ENCODE measurements around the gene IQGAP3. TPM values are rescaled to one million over a fixed set of nuclear protein-coding genes. Genes with fewer than 3 reads are reported as not detected.

Gene IQGAP3
- total and polyA plus RNA-seq, 12 donors: 0.07 to 3.8 (median 0.23) TPM

DNA sequence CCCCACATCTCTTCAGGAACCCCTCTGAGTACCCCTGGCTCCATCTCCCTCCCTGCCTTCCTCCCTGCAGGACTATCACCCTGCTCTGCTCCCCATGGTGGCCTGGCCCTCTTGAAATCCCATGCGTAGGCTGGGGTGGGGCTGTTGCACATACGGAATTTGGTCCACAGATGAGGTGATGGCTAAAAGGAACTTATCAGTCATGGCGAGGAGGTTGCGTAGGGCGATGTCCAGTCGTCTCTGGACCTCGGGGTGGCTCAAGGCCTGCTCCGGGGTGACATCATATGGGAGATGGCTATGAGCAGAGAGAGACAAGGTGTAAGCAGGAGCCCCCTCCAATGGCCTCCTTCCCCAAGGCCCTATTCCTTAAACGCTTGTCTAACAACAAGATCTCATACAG, 35.3 kb downstream of the IQGAP3 start:
- DNase-seq (no peak), ATAC-seq (no peak)
- H3K4me3 ChIP-seq: no peak overlapping the region
- H3K4me1 ChIP-seq: peaks cover 0 to 3% (median 0%) of the 10 kb centered on the region in 9 donors
- H3K36me3 ChIP-seq: peaks cover 0 to 55% (median 0%) of the 10 kb centered on the region in 9 donors
- TF ChIP-seq, protein P1, sequence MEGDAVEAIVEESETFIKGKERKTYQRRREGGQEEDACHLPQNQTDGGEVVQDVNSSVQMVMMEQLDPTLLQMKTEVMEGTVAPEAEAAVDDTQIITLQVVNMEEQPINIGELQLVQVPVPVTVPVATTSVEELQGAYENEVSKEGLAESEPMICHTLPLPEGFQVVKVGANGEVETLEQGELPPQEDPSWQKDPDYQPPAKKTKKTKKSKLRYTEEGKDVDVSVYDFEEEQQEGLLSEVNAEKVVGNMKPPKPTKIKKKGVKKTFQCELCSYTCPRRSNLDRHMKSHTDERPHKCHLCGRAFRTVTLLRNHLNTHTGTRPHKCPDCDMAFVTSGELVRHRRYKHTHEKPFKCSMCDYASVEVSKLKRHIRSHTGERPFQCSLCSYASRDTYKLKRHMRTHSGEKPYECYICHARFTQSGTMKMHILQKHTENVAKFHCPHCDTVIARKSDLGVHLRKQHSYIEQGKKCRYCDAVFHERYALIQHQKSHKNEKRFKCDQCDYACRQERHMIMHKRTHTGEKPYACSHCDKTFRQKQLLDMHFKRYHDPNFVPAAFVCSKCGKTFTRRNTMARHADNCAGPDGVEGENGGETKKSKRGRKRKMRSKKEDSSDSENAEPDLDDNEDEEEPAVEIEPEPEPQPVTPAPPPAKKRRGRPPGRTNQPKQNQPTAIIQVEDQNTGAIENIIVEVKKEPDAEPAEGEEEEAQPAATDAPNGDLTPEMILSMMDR (IDR thresholded peaks at IDR 0.05): no peak
- no peak overlapping the region for H3K27ac ChIP-seq
- WGBS, 2 donors: 93 to 94% methylated on average over 9 of the region's 9 CpGs
- H3K27me3 ChIP-seq: no peaks in the 10 kb centered on the region
- intact Hi-C loops (cut with DNase I): no loop called here
- H3K9me3 ChIP-seq: no peaks in the 10 kb centered on the region

DNA sequence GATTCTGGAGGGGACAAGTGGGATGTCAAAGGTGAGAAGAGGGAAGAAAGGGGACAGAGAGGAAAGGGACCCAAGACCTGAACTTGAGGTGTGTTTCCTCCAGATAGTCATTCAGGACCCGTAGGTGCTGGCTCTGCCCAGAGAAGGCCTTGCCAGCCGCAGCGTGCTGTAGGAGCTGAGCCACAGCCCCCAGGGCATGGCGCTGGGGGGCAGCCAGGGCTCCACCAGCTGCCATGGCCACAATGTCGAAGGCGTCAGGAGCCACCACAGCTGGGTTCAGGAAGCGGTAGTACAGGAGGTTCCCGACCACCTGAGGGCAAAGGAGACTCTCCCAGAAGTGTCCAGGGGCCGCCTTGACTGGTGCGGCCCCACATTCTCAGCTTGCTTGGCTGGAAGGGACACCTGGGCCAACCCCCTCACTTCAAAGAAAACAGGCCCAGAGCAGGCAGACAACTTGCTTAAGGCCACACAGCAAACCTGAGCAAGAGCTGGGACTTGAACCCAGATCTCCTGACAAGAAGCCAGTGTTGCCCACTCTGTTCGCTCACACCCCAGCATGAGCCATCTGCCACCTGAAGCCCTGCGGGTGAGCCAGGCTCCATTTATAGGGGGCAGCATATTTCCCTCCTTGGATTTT, 37.8 kb downstream of the IQGAP3 start:
- no peak for DNase-seq
- Histone ChIP-seq H3K4me3 (no peak overlapping the region), H3K27ac (no peak overlapping the region), H3K9me3 (no peaks in the 10 kb centered on the region), H3K36me3 (peaks cover 0 to 53% (median 0%) of the 10 kb centered on the region in 9 donors), H3K4me1 (no peaks in the 10 kb centered on the region), H3K27me3 (no peaks in the 10 kb centered on the region)
- intact Hi-C loops (cut with DNase I): no loop called here
- ATAC-seq: no peak
- 92 to 93% methylated on average over 12 of the region's 12 CpGs for WGBS, 2 donors
- TF ChIP-seq, protein P1 (IDR thresholded peaks at IDR 0.05): no peak

DNA sequence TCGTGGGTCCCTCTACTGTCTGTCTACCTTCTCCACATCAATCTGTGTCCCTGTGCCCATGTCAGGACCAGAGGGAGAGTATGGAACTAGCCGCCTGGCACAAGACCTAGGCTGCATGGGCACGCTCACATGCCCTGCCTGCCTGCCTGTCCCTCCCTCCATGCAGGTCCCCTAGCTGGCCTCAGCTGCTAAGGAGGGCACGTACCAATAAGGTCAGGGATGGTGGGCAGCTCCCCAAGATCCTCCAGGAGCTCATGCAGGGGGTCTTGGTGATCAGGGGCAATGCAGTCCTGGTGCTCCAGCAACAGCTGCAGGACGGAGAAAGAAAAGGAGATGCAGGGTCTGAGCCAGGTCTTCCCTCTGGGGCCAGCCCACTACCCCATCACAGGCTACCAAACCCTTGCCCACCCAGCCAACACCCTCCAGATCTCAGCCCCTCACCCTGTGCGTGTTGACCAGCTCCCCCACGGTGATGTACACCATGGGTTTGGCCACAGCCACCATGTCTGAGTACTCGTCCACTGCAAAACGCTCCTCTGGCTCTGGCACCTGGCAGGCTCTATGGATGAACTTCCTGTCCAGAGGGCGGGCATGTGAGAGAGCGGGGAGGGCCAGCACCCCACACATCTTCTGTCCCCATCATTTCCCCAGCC, 38.7 kb downstream of the IQGAP3 start:
- DNase-seq: no peak
- Histone ChIP-seq H3K27ac (no peak overlapping the region), H3K36me3 (peaks cover 0 to 51% (median 0%) of the 10 kb centered on the region in 9 donors), H3K9me3 (no peaks in the 10 kb centered on the region), H3K27me3 (no peaks in the 10 kb centered on the region), H3K4me1 (no peaks in the 10 kb centered on the region), H3K4me3 (no peak overlapping the region)
- 82 to 84% methylated on average over 11 of the region's 11 CpGs for WGBS, 2 donors
- TF ChIP-seq, protein P1 (IDR thresholded peaks at IDR 0.05): no peak
- ATAC-seq: no peak
- intact Hi-C loops (cut with DNase I): no loop called here

DNA sequence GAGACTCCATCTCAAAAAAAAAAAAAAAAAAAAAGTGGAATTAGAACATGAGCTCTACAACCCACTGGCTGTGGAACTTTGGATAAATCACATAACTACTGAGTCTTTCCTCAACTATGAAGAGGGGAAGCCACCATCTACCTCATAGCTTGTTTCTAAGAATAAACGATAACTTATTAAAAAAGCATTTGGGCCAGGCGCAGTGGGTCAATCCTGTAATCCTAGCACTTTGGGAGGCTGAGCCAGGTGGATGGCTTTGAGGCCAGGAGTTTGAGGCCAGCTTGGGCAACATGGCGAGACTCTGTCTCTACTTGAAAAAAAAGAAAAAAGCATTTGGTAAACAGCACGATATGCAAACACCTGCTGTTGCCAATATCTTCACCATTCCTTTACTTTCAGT, 40.0 kb downstream of the IQGAP3 start:
- intact Hi-C loops (cut with DNase I): no loop called here
- peaks cover 0 to 3% (median 0%) of the 10 kb centered on the region in 9 donors for H3K4me1 ChIP-seq
- no peaks in the 10 kb centered on the region for H3K9me3 ChIP-seq
- ATAC-seq: no peak
- WGBS, 2 donors: 96% methylated on average over 4 of the region's 4 CpGs
- H3K27me3 ChIP-seq: no peaks in the 10 kb centered on the region
- peaks cover 0 to 42% (median 0%) of the 10 kb centered on the region in 9 donors for H3K36me3 ChIP-seq
- H3K27ac ChIP-seq: no peak overlapping the region
- TF ChIP-seq, protein P1 (IDR thresholded peaks at IDR 0.05): no peak
- no peak for DNase-seq
- no peak overlapping the region for H3K4me3 ChIP-seq
